CD4-positive, alpha-beta T cell (primary cell): ENCODE results near the gene DENND1A. TPM values are rescaled to one million over a fixed set of nuclear protein-coding genes. Genes with fewer than 3 reads are reported as not detected.

Experiments used
- ATAC-seq: fragments of 200-7000 bp; cut with Tn5 transposase; one replicate; pipeline ENCODE4 v1.10.0; 2022; ENCODE audit warnings: mild to moderate bottlenecking; ENCODE audit not compliant: poor library complexity
- CTCF ChIA-PET: fragments of 350-600 bp; sonication (Branson Sonifier 250); formaldehyde crosslinking; loops from one replicate; lab custom pipeline; 2021; ENCODE audit warnings: antibody characterized with exemption, inconsistent platforms; lab: Charles Lee
- POLR2A ChIA-PET: fragments of 350-600 bp; sonication (Branson Sonifier 250); formaldehyde crosslinking; loops from one replicate; lab custom pipeline; 2021; ENCODE audit warnings: antibody characterized with exemption, inconsistent platforms; lab: Charles Lee
- DNase-seq, 14 experiments: peaks; one replicate each; pipeline ENCODE4 v3.0.0-alpha.2; 2013 to 2020; ENCODE audit warnings: mixed read lengths in 2 of 14
- H3K27ac ChIP-seq, 2 donors: one replicate each; pipeline versions ENCODE4 v1.5.1 to v1.7.0; 2013; ENCODE audit warnings: low read length in 2 of 2, low read depth in 1 of 2, mild to moderate bottlenecking in 1 of 2
- H3K27me3 ChIP-seq, 2 experiments: 1 replicate in 1 of 2; 2 replicates in 1 of 2; pipeline versions ENCODE4 v1.6.1 to v1.7.0; 2013; ENCODE audit warnings: low read length in 2 of 2, control low read depth in 1 of 2, mild to moderate bottlenecking in 1 of 2, moderate library complexity in 1 of 2; ENCODE audit not compliant: insufficient read depth in 2 of 2, control insufficient read depth in 1 of 2
- H3K36me3 ChIP-seq: one replicate; pipeline ENCODE4 v1.6.1; 2013; ENCODE audit warnings: low read length, control low read depth; ENCODE audit not compliant: insufficient read depth
- H3K4me1 ChIP-seq: one replicate; pipeline ENCODE4 v1.6.1; 2013; ENCODE audit warnings: low read length, control low read depth; ENCODE audit not compliant: insufficient read depth
- H3K4me3 ChIP-seq: one replicate; pipeline ENCODE4 v1.5.1; 2013; ENCODE audit warnings: mild to moderate bottlenecking, low read length, moderate library complexity
- H3K9me3 ChIP-seq, 2 experiments: 1 replicate in 1 of 2; 2 replicates in 1 of 2; pipeline versions ENCODE4 v1.6.1 to v1.7.0; 2013; ENCODE audit warnings: low read length in 2 of 2, mild to moderate bottlenecking in 2 of 2, control low read depth in 1 of 2, moderate library complexity in 1 of 2; ENCODE audit not compliant: control insufficient read depth in 1 of 2, insufficient read depth in 1 of 2
- H3K27ac Mint-ChIP-seq: one replicate; pipeline ENCODE4 v1.8.0; 2020; ENCODE audit warnings: mixed read lengths
- H3K27me3 Mint-ChIP-seq: one replicate; pipeline ENCODE4 v1.8.0; 2021; ENCODE audit warnings: mixed read lengths
- H3K36me3 Mint-ChIP-seq: one replicate; pipeline ENCODE4 v1.8.0; 2021; ENCODE audit warnings: low read depth, mixed read lengths
- H3K4me1 Mint-ChIP-seq: one replicate; pipeline ENCODE4 v1.8.0; 2021; ENCODE audit warnings: low read depth, mixed read lengths
- H3K4me3 Mint-ChIP-seq: one replicate; pipeline ENCODE4 v1.8.0; 2020; ENCODE audit warnings: mild to moderate bottlenecking, mixed read lengths
- H3K9me3 Mint-ChIP-seq: one replicate; pipeline ENCODE4 v1.8.0; 2020; ENCODE audit warnings: mixed read lengths
- CTCF ChIP-seq: fragments of 200-600 bp; IDR thresholded peaks from one replicate; pipeline ENCODE4 v1.8.0; 2022; ENCODE audit warnings: antibody characterized with exemption, mild to moderate bottlenecking
- intact Hi-C, 2 experiments: fragments of 100-400 bp; cut with DNase I in 1 of 2; cut with micrococcal nuclease in 1 of 2; formaldehyde crosslinking; loops; one replicate each; pipeline versions ENCODE4 v1.15.1 to v1.9.0; 2023 to 2025; cut with DNase I, micrococcal nuclease
- total RNA-seq, 174 experiments: library from RNA in 2 of 174; stranded (reverse) in 2 of 174; gene quantifications; one replicate each; pipeline ENCODE4 v1.2.3 and lab custom pipeline; 2021 to 2026

The DENND1A gene
- total RNA-seq, 2 experiments from 2014 or later = 20.0 to 20.6 TPM

GRCh38 chr9:123530244-123530643, 399.7 kb downstream of the DENND1A start:
- Histone ChIP-seq H3K4me1 (no peaks in the 10 kb centered on the region), H3K9me3 (no peaks in the 10 kb centered on the region), H3K27ac (no peak overlapping the region), H3K4me3 (no peak overlapping the region), H3K36me3 (no peaks in the 10 kb centered on the region), H3K27me3 (no peaks in the 10 kb centered on the region)
- DNase-seq (no peak), ATAC-seq (no peak)
- CTCF ChIA-PET = no interaction called here
- H3K27ac Mint-ChIP-seq = no peak overlapping the region
- POLR2A ChIA-PET = no interaction called here
- H3K4me1 Mint-ChIP-seq = no peaks in the 10 kb centered on the region
- intact Hi-C loops = no loop called here
- TF ChIP-seq CTCF = no peak
- peaks cover 10% of the 10 kb centered on the region for H3K9me3 Mint-ChIP-seq
- no peaks in the 10 kb centered on the region for H3K27me3 Mint-ChIP-seq
- H3K36me3 Mint-ChIP-seq = peaks cover 59% of the 10 kb centered on the region
- H3K4me3 Mint-ChIP-seq = no peak overlapping the region

GRCh38 chr9:123528501-123528900, 401.4 kb downstream of the DENND1A start:
- DNase-seq (no peak), ATAC-seq (no peak)
- Mint-ChIP-seq H3K4me1 (no peaks in the 10 kb centered on the region), H3K9me3 (peaks cover 5% of the 10 kb centered on the region), H3K4me3 (no peak overlapping the region), H3K27me3 (no peaks in the 10 kb centered on the region), H3K36me3 (peaks cover 41% of the 10 kb centered on the region), H3K27ac (no peak overlapping the region)
- CTCF ChIA-PET = no interaction called here
- intact Hi-C loops = no loop called here
- no peaks in the 10 kb centered on the region for H3K9me3 ChIP-seq
- no peak overlapping the region for H3K4me3 ChIP-seq
- H3K36me3 ChIP-seq = no peaks in the 10 kb centered on the region
- no peaks in the 10 kb centered on the region for H3K4me1 ChIP-seq
- no peak for TF ChIP-seq CTCF
- no peaks in the 10 kb centered on the region for H3K27me3 ChIP-seq
- H3K27ac ChIP-seq = no peak overlapping the region
- POLR2A ChIA-PET = no interaction called here

- Mint-ChIP-seq H3K36me3 (peaks cover 38% of the 10 kb centered on the region), H3K4me1 (no peaks in the 10 kb centered on the region), H3K9me3 (peaks cover 5% of the 10 kb centered on the region), H3K27me3 (no peaks in the 10 kb centered on the region), H3K4me3 (no peak overlapping the region), H3K27ac (no peak overlapping the region)
- POLR2A ChIA-PET = no interaction called here
- H3K27ac ChIP-seq = no peak overlapping the region
- ATAC-seq (no peak), DNase-seq (no peak)
- H3K4me3 ChIP-seq = no peak overlapping the region
- no peaks in the 10 kb centered on the region for H3K36me3 ChIP-seq
- CTCF ChIA-PET = no interaction called here
- no peaks in the 10 kb centered on the region for H3K9me3 ChIP-seq
- TF ChIP-seq CTCF = no peak
- no peaks in the 10 kb centered on the region for H3K4me1 ChIP-seq
- intact Hi-C loops = no loop called here
- no peaks in the 10 kb centered on the region for H3K27me3 ChIP-seq
Observed at GRCh38 chr9:123527981-123528380, 401.9 kb downstream of the DENND1A start.
